ENCODE measurements around the gene HERC6.

DNA sequence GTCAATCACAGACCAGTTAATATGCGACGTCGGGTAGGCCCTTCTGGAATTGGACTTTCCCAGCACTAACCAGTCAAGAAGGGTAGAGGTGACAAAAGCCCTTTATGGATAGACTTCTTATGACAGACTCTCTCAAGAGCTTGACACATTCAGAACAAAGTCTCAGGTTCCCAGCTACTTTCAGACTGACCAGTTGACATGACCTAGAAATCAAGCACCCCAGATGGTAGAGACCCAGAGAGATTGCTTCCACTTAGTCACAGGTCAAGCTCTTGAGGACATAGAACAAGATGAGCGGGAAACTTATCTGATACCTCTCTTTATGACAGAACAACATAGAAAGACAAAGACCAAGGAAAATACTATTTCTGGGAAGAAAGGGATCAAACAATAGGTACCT lies 21.4 kb upstream of the HERC6 start:
- no peak for TF ChIP-seq POLR2A (IDR thresholded peaks at IDR 0.05)
- TF ChIP-seq, protein P1, sequence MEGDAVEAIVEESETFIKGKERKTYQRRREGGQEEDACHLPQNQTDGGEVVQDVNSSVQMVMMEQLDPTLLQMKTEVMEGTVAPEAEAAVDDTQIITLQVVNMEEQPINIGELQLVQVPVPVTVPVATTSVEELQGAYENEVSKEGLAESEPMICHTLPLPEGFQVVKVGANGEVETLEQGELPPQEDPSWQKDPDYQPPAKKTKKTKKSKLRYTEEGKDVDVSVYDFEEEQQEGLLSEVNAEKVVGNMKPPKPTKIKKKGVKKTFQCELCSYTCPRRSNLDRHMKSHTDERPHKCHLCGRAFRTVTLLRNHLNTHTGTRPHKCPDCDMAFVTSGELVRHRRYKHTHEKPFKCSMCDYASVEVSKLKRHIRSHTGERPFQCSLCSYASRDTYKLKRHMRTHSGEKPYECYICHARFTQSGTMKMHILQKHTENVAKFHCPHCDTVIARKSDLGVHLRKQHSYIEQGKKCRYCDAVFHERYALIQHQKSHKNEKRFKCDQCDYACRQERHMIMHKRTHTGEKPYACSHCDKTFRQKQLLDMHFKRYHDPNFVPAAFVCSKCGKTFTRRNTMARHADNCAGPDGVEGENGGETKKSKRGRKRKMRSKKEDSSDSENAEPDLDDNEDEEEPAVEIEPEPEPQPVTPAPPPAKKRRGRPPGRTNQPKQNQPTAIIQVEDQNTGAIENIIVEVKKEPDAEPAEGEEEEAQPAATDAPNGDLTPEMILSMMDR (IDR thresholded peaks at IDR 0.05): no peak
